Measurements from ENCODE around the gene NMNAT1.

DNA sequence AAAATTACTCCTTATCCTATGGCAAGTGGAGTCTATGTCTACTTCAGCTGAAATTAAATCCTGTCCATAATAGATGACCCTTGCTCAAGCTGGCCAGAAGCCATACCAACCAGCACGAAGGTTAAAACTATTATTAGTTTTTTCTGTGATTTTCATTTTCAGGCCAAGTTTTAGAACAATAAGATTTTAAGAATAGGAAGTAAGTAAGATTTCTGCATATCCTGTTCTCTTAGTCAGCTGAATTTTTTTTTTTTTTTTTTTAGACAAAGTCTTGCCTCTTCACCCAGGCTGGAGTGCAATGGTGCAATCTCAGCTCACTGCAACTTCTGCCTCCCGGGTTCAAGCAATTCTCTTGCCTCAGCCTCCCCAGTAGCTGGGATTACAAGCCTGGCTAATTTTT lies 47.7 kb downstream of the NMNAT1 start:
- TF ChIP-seq, protein P1, sequence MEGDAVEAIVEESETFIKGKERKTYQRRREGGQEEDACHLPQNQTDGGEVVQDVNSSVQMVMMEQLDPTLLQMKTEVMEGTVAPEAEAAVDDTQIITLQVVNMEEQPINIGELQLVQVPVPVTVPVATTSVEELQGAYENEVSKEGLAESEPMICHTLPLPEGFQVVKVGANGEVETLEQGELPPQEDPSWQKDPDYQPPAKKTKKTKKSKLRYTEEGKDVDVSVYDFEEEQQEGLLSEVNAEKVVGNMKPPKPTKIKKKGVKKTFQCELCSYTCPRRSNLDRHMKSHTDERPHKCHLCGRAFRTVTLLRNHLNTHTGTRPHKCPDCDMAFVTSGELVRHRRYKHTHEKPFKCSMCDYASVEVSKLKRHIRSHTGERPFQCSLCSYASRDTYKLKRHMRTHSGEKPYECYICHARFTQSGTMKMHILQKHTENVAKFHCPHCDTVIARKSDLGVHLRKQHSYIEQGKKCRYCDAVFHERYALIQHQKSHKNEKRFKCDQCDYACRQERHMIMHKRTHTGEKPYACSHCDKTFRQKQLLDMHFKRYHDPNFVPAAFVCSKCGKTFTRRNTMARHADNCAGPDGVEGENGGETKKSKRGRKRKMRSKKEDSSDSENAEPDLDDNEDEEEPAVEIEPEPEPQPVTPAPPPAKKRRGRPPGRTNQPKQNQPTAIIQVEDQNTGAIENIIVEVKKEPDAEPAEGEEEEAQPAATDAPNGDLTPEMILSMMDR (IDR thresholded peaks at IDR 0.05 in 4 of 5, conservative IDR thresholded peaks at IDR 0.05 in 1 of 5): no peak
- peak in 1 of 2 donors; percentile 26 for TF ChIP-seq POLR2A (IDR thresholded peaks at IDR 0.05)

All from gastrocnemius medialis (tissue), 4 donors.